ENCODE data around the gene NKX3-2.

Gene NKX3-2

DNA sequence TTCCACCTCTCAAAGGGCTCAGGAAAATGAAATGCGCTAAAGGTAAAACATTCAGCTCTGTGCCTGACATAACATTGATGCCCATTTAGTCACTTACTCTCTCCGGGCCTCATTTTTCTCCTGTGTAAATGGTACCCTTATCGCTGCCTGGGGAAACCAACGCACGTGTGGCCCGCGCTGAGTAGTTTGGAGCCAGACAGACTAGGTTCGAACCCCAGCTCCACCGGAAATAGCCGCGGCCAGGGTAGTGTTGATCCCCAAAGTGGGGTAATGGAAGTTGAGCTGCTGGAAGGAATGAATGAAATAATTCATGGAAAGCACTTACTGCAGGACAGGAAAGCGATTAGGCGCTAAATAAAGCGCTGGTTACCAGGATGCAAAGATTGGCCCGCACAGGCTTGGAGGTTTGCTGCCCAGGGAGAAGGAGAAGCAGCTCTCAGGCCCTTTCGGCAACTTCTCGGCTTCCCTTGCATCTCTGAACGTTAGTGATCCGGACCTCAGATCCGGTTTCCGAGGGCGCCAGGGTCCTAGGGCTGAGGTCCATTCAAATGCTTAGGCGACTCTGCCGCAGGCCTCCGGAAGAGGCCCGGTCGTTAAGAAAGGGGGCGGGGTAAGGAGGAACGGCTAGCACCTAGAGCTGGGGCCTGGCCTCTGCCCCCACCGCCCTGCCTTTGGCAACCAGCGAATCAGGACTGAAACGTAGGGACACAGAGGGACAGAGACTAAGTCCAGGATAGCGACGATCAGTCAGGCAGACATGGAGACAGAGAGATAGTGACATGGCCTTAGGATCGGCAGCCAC is 13.3 kb downstream of the NKX3-2 start:
- peaks cover 15 to 66% (median 42%) of the 10 kb centered on the region in 11 experiments for H3K9me3 ChIP-seq (replicated peaks in 1 of 11)
- no peak overlapping the region for H3K27ac ChIP-seq
- H4K20me1 ChIP-seq = peaks cover 0 to 66% (median 26%) of the 10 kb centered on the region in 11 experiments; a peak in 12 of 22 replicates
- TF ChIP-seq Cebpa-rat (IDR thresholded peaks at IDR 0.05) = no peak
- H3K27me3 ChIP-seq = peaks cover 99 to 100% (median 100%) of the 10 kb centered on the region in 11 experiments
- peaks cover 16 to 23% (median 18%) of the 10 kb centered on the region in 10 experiments for H3K4me1 ChIP-seq
- H3K4me3 ChIP-seq = no peak overlapping the region; a peak in 1 of 20 replicates
- H3K36me3 ChIP-seq = no peaks in the 10 kb centered on the region
- no peak overlapping the region for H3K9ac ChIP-seq
- no peak overlapping the region for H3K4me2 ChIP-seq

DNA sequence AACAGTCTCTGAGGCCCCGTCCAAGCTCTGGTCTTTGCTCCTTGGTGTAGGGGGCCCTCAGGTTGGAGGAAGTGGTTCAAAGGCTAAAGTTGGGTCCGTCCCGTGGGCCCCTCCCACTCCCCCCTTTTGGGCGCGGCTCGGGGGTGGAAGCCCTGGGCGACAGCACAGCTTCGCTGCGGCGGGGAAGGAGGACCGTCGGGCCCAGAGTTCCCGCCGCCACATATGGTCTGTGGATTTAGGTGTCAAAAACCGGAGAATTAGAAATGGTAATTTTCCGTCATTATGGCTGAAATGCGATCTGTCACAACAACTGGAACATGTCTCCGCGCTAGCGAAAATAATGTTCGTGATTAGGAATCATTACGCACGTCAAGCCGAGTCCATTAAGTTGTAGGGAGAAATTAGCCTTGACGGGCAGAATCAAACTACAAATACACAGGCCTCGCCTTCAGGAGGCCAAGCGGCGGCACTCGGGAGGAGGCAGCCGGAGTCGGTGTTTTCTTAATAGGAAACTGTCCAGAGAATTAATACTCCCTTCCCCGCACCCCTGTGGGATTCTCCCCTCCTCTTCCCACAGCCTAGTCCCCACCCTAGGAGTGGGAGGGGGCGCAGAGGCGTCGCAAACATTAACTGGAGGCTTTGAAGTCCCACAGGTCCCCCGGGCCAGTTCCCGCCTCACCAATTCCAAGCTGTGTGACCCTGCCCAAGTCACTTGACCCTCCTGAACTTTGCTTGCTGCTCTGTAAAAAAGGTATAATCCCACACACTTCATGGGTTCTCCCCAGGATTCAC is 15.0 kb downstream of the NKX3-2 start:
- peak overlapping the region in 4 of 10 experiments; percentile 2 to 36 (median 30); a peak in 3 of 20 replicates for H3K4me3 ChIP-seq
- peak overlapping the region in 7 of 11 experiments; percentile 48 to 78 (median 60); a peak in 14 of 22 replicates for H3K4me2 ChIP-seq
- peaks cover 20 to 65% (median 37%) of the 10 kb centered on the region in 11 experiments for H3K9me3 ChIP-seq (replicated peaks in 1 of 11)
- H3K36me3 ChIP-seq = no peaks in the 10 kb centered on the region
- peaks cover 0 to 53% (median 15%) of the 10 kb centered on the region in 11 experiments; a peak in 10 of 22 replicates for H4K20me1 ChIP-seq
- peaks cover 16 to 23% (median 18%) of the 10 kb centered on the region in 10 experiments for H3K4me1 ChIP-seq
- TF ChIP-seq Cebpa-rat (IDR thresholded peaks at IDR 0.05) = no peak
- peaks cover 99 to 100% (median 100%) of the 10 kb centered on the region in 11 experiments for H3K27me3 ChIP-seq
- no peak overlapping the region for H3K27ac ChIP-seq
- H3K9ac ChIP-seq = no peak overlapping the region

DNA sequence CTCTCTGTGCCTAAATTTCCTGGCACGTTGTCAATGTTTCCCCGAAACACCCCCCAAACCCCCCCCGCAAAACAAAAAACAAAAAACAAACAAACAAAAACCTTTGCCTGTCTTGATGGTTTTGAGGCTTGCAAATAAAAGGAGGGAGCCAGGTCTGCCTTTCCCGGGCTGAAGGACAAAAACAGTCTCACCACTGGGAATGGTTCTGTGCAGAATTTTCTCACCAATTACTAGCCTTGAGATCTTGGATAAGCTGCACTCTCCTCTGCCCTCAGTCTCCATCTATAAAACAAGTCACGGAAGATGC is 15.5 kb downstream of the NKX3-2 start:
- Histone ChIP-seq H4K20me1 (peaks cover 0 to 49% (median 14%) of the 10 kb centered on the region in 11 experiments; a peak in 6 of 22 replicates), H3K4me3 (peak overlapping the region in 6 of 10 experiments; percentile 2 to 36 (median 28); a peak in 4 of 20 replicates), H3K27me3 (peaks cover 99 to 100% (median 100%) of the 10 kb centered on the region in 11 experiments), H3K9ac (no peak overlapping the region), H3K4me2 (peak overlapping the region; percentile 36 to 78 (median 54); a peak in 18 of 22 replicates), H3K9me3 (replicated peaks in 1 of 11) (peaks cover 26 to 65% (median 42%) of the 10 kb centered on the region in 11 experiments), H3K36me3 (no peaks in the 10 kb centered on the region), H3K27ac (no peak overlapping the region), H3K4me1 (peaks cover 16 to 23% (median 18%) of the 10 kb centered on the region in 10 experiments)
- TF ChIP-seq Cebpa-rat (IDR thresholded peaks at IDR 0.05) = no peak

DNA sequence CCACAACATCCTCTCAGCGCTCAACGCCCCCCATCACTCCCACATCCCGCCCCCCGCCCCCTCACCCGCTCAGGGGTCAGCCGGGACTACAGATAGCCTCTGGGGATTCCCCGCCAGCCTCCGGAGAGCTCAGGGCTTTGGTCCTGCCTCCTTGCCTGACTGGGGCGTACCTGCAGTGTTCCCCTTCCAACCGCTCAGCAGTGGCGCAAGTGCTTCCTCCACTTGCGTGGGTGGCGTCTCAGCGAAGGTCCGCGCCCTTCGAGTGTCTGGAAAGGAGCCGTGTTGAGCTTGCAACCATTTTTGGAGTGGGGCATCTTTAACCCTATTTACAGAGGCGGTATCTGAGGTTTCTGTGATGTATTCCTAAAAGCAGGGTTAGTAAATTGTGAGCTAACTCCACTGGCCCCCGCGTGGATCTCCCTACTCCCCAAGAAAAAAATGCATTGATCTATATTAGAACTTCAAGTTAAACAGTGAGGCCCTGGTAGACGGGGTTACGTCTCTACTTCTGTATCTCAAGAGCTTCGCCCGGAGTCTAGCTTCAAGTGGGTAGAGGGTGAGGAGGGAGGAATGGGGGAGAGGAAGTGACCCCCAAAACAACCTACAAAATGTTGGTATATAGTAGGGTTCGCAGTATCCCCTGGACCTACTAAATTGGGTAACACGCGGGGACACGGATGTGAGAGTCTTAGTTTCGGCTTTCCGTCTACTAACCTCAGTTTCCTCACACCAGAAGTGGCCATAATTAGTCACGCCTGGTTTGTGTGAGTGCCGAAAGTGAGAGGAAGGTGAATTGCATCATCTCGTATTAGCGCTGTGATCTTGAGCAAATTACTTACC is 16.1 kb downstream of the NKX3-2 start:
- peak in 8 of 11 experiments; percentile 33 to 79 (median 48); a peak in 8 of 22 replicates for TF ChIP-seq Cebpa-rat (IDR thresholded peaks at IDR 0.05)
- Histone ChIP-seq H3K9me3 (replicated peaks in 1 of 11) (peaks cover 31 to 68% (median 47%) of the 10 kb centered on the region in 11 experiments), H3K27me3 (peaks cover 99 to 100% (median 100%) of the 10 kb centered on the region in 11 experiments), H3K27ac (no peak overlapping the region), H3K4me2 (peak overlapping the region; percentile 36 to 78 (median 60); a peak in 19 of 22 replicates), H4K20me1 (peaks cover 0 to 46% (median 12%) of the 10 kb centered on the region in 11 experiments; a peak in 5 of 22 replicates), H3K4me1 (peaks cover 16 to 23% (median 18%) of the 10 kb centered on the region in 10 experiments), H3K9ac (no peak overlapping the region), H3K4me3 (peak overlapping the region in 6 of 10 experiments; percentile 2 to 36 (median 32); a peak in 7 of 20 replicates), H3K36me3 (no peaks in the 10 kb centered on the region)

DNA sequence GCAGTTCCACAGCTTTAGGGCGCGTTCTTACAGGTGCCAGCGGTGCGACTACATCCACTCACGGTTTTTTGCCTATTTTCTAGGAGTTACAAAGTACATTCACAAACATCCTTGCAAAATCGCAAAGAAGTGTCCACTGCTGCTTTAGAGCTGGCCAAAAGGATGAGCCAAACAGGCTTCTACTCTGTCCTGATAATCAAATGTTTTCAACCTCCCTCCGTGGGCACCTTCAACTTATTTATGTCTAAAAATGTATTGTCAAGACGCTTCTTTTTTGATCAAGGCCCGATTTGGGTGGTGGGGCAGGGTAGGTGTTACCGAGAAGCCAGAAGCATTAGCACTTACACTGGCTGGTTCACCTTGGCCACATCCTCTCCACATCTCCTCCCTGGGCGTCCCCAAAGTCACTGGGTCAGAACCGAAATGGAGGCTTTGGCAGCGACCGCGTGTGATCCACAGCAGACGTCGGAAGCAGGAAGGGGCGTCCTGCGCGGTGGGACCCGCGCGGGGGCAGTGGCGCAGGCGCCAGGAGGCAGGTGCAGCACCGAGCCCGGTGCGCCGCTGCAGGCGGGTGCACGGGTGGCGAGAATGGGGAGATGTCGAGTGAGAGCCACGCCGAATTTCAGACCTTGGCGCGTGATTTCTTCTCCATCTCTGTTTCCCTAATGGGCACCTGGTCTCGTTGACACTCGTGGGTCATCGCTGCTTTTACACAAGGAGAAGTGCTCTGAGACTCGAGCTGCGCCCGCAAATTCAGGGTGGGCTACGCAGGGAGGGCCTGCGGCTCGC is 16.9 kb downstream of the NKX3-2 start:
- Histone ChIP-seq H3K27me3 (peaks cover 99 to 100% (median 100%) of the 10 kb centered on the region in 11 experiments), H3K4me2 (peak overlapping the region; percentile 38 to 74 (median 61); a peak in 20 of 22 replicates), H3K9me3 (replicated peaks in 1 of 11) (peaks cover 36 to 76% (median 55%) of the 10 kb centered on the region in 11 experiments), H3K9ac (no peak overlapping the region), H3K4me1 (peaks cover 16 to 23% (median 18%) of the 10 kb centered on the region in 10 experiments), H3K36me3 (no peaks in the 10 kb centered on the region), H4K20me1 (peaks cover 0 to 39% (median 12%) of the 10 kb centered on the region in 11 experiments; a peak in 5 of 22 replicates), H3K27ac (no peak overlapping the region), H3K4me3 (peak overlapping the region in 7 of 10 experiments; percentile 7 to 42 (median 27); a peak in 6 of 20 replicates)
- TF ChIP-seq Cebpa-rat (IDR thresholded peaks at IDR 0.05) = no peak

DNA sequence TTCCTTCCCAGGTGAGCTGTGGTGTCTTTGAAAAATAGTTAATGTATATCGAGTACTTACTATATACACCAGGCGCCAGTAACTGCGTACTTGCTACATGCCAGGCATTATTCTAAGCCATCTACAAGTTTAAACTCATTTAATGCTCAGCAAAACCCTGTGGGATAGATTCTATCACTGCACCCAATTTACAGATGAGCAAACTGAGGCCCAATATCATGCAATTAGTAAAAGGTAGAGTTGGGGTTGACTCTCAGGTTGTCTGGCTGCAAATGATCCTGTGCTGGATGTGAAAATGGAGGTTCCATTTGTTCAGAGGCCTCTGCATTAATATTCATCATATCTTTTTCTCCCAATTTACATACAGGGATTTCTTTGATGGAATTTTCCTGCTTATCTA is 17.6 kb downstream of the NKX3-2 start:
- H3K36me3 ChIP-seq = no peaks in the 10 kb centered on the region
- peaks cover 36 to 80% (median 60%) of the 10 kb centered on the region in 11 experiments for H3K9me3 ChIP-seq (replicated peaks in 1 of 11)
- H3K4me2 ChIP-seq = no peak overlapping the region
- TF ChIP-seq Cebpa-rat (IDR thresholded peaks at IDR 0.05) = no peak
- H4K20me1 ChIP-seq = peaks cover 0 to 33% (median 8%) of the 10 kb centered on the region in 11 experiments; a peak in 5 of 22 replicates
- no peak overlapping the region for H3K4me3 ChIP-seq
- no peak overlapping the region for H3K9ac ChIP-seq
- peaks cover 16 to 23% (median 18%) of the 10 kb centered on the region in 10 experiments for H3K4me1 ChIP-seq
- no peak overlapping the region for H3K27ac ChIP-seq
- H3K27me3 ChIP-seq = peaks cover 99 to 100% (median 100%) of the 10 kb centered on the region in 11 experiments

DNA sequence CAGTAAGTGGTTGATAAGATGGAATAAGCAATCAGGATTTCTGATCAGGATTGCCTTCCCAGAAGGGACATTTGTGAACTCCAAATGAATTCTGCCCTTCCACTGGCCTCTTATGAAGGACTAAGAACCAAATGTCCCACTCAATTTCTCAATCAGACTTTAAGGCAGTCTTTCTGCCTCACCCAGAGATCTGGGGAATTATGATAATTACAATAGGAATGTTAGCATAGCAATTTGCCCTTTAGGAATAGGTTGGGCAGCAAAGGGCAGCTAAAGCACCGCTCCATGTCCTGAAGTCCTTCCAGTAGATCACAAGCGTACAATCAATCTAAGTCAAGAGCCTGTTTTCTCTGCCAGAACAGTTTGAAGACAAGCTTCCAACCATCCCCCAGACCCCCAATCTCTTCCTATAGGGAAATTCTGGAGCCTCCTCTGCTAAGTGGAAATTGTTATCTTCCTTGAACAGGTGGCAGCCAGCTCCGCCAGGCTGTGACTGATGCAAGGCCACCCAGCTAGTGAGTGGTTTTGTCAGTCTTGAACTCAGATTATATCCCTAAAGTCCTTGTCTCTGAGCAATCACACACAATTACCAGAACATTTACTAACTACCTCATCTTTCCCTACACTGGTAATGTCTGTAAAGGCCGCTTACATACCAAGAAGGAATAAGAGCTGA is 18.6 kb downstream of the NKX3-2 start:
- Histone ChIP-seq H3K4me1 (peaks cover 16 to 23% (median 18%) of the 10 kb centered on the region in 10 experiments), H3K27me3 (peaks cover 99 to 100% (median 100%) of the 10 kb centered on the region in 11 experiments), H4K20me1 (peaks cover 0 to 24% (median 0%) of the 10 kb centered on the region in 11 experiments; a peak in 5 of 22 replicates), H3K36me3 (no peaks in the 10 kb centered on the region), H3K4me3 (no peak overlapping the region), H3K4me2 (no peak overlapping the region), H3K27ac (no peak overlapping the region), H3K9ac (no peak overlapping the region), H3K9me3 (replicated peaks in 1 of 11) (peaks cover 36 to 71% (median 54%) of the 10 kb centered on the region in 11 experiments)
- no peak for TF ChIP-seq Cebpa-rat (IDR thresholded peaks at IDR 0.05)
